Inferior parietal cortex (tissue), 1 donor: ENCODE data around the gene BCAN.
A peak's percentile ranks its signal among the peaks of the same experiment; 100 is the strongest.

ENCODE experiments used
- DNase-seq: peaks from one replicate; pipeline ENCODE4 v3.0.0-alpha.2; 2016; ENCODE audit errors: extremely low spot score

The BCAN gene

GRCh38 chr1:156676820-156677615 lies 35.1 kb downstream of the BCAN start, which contains the start of gene NES:
Gene NES (minus strand): TSS chr1:156677407. CDS start chr1:156677264, 143 bp downstream.
- no peak for DNase-seq

DNA sequence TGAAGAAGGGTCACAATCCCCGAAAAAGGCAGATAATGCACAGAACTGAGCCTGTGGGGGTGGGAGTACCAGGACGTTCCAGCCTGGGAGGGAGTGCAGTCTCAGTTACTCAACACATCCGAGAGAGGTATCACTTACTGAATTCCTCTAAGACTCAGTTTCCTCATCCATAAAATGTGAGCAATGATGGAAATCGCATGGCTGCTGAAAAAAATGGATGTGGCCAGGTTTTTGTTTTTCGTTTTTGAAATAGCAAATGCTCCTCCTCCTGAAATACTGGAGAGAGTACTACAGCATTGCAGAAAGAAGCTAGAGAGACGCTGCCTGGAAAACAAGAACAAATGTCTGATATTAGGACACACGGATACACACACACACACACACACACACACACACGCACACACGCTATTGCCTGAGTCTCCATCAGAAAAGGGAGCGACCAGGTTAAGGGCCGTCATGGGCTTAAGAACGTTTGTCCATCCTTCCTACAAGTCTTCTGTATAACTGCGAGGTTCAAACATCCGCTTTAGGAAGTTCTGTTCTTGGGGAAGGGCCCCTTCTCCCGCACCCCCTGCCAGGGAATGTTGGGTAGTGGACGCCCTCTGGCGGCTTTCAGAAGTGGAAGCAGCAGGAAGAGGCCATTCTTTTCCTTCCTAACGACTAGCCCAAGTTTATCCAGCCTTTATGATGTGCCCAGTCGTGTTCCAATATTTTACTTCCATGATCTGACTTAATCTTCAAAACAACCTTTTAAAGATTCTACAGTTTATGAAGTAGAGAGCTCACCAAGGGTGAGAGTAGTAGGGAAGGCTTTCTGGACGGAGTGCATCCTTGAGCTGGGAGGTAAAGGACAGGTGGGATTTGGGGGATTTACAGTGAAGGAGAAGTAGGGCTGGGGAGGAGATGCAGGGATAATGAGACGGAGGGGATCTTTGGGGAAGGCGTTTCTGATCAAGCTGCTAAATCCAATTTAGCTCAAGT lies 36.0 kb downstream of the BCAN start:
- peak; percentile 87 for DNase-seq

DNA sequence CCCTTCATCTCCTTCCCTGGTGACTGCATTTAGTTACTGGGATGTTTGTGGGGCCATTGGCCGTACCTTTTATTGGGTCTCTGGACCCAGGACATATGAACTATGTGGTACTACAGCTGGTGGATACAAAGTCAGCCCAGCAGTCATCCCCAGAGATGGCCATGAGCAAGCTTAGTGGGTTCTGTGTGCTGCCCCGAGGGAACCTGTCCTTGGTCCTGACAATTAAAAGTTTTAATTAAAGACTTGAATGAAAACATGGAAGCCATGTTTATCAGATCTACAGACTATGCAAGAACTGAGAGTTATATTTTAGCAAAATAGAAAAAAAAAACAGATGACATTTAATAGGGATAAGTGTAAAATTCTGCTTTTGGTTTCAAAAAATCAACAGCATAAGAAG lies 38.1 kb downstream of the BCAN start:
- DNase-seq: no peak

- DNase-seq: no peak
Measured at GRCh38 chr1:156681196-156681960, 39.5 kb downstream of the BCAN start.

- DNase-seq: no peak
Measured at GRCh38 chr1:156682166-156682890, 40.4 kb downstream of the BCAN start.

- no peak for DNase-seq
Measured at GRCh38 chr1:156684227-156684782, 42.4 kb downstream of the BCAN start.

DNA sequence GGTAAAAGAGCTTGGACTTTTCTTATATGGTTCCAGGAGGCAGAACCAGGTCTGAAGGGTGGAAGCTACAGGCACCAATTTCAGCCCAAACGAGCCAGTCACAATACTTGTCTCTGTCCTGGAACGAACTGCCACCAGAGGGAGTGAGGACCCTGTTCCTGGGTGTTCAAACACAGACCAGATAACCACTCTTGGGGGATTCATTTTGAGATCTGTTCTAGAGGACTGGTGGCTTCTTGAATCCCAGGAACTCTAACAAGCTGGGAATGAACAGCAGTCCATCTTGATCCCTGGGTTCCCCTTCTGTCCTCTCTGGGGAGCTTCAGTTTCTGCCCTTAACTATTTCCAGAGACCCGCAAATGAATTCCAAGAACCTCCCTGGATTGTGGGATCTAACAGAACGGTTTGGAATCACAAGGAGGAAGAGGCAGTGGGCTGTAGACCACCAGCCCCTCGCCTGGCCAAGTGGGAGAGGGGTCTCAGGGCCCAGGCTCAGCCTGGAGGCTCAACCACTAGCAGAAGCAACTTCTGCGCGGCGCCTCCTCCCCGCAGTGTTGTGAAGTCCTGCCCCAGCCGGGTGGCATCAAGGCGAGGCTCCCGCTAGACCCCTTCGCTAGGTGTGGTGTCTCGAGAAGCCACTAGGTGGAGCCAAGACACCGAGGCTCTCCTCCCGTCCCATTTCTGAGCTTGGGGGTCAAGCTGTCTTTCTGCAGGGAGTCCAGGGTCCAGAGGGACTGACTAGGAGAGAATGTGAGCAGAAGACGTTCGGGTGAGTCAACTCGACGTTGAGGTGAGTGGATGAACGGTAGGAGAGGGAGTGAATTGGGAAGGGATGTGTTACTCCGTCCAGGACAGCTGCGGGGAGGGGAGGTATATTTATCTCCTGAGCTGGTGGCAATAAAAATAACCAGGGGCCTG lies 47.4 kb downstream of the BCAN start:
- DNase-seq: peak; percentile 86

DNA sequence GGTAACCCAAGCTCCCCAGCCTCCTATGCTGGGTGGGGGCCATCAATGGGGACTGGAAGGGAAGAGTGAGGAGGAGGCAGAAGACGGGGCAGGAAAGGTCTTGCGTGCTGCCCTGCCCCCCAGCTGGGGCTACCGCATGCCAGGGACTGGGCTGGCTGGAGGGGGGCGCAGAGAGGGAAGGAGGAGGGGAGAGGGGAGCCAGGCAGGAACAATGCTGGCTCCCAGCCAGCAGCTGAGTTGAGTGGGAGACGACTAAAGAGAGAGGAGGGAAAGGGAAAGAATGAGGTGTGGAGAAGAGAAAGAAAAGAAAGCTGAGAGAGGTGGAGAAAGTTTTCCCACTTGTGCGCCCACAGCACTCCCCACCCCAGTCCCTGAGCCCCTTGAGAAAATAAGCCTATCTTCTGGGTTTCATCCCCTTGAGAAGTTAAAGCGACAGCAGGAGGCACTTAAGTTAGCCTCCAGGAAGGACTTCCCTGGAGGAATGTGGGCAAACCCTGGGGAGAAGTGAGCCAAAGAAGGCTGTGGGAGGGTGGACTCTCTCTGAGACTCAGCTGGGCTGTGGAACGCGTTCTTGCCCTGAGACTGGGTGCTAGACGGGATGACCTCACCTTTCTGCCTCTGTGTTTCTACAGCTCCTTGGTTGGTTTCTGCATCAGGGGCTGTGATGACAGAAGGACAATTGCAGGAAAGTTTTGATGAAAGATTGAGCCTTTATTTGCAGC lies 48.2 kb downstream of the BCAN start:
- no peak for DNase-seq

DNA sequence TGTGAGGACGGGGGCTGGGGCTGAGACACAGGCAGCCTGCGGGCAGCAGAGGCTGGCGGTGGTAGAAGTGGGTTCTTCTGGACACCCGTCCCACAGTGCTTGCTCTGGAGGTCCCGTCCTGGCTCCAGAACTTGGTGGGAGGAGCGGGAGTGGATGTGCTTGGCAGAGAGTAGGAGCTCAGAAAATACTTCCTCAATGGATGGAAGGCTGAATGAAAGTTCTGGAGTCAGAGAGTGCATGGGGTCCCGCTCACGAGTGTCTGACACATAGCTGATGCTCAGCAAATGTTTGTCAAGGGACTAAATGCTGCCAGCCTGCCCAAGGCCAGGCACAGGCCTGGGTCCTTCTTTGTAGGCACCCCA lies 48.7 kb downstream of the BCAN start:
- no peak for DNase-seq

- no peak for DNase-seq
Measured at GRCh38 chr1:156691191-156691590, 49.3 kb downstream of the BCAN start.

DNA sequence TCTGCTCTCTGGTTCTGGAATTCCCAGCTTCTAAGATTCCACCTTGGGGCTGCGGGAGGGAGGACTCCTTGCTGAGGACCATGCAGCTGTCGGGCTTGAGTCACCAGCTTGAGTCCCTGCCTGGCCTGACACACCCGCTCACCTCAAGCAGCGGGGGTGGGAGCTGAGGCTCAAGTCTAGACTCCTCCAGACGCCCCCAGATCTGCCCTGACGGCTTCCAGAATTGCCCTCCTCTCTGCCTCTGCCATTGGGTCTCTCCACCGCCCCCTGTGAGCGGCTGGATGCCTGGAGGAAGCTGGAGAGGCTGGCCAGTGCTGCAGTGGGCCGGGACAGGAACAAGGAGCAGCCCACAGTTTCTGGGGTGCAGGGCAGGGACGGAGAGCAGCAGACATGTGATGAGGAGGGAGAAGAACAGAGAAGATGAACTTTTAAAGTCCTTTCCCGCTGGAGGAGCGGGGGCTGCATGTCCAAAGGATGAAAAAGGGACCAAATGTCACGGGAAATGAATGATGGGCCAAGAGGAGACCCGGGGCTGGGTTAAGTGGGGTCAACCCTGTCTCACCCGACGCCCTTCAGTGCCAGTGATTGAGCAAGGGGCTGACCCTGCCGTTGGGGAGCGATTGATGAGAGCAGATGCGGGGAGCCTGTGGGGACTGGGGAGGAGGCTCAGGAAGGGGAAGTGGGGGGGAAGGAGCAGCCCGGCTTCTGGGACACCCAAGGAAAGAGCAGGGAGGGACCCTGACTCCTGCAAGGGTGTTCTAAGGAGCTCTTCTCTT lies 49.9 kb downstream of the BCAN start:
- no peak for DNase-seq

- no peak for DNase-seq
Measured at GRCh38 chr1:156692441-156692924, 50.6 kb downstream of the BCAN start.

GRCh38 chr1:156692925-156693847 lies 51.3 kb downstream of the BCAN start:
- no peak for DNase-seq

DNA sequence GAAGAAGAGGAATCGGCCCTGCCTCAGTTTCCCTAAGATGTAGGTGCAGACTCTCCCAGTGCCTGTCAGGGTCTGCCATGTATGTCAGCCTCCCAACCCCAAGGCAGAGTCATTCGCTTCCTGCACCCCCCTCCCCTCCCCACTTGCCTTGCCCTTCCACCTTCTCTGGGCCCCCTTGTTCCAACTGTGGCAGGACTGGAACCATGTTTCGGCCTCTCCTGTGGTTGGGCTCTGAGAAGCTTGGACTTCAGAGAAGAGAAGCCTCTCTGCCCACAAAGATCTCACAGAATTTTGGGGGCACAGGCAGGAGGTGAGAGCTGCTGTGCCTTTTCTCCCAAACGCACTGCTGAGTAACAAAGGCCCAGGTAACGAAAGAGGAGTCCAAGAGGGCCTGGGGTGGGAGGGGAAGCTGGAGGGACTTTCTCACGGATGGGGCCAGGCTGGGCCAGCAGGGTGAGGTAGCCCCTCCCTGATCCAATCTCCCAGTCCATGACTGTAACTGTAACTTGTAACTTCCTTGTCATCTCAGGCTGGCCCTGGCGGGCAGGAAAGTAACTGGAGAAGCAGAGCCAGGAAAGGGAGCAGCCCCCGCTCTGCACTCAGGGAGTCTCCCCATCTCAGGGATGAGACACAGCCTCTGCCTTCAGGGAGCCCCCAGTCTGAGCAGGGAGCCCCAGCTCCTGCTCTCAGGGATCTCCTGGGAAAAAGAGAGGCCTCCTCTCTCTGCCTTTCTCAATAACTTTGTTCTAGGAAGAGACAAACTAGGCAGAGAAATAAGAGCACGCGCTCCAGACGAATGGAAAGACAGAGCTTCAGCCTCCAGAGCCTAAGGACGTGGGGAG lies 52.2 kb downstream of the BCAN start:
- no peak for DNase-seq

GRCh38 chr1:156694690-156694962 lies 52.7 kb downstream of the BCAN start:
- no peak for DNase-seq

GRCh38 chr1:156696755-156697154 lies 54.8 kb downstream of the BCAN start:
- DNase-seq: no peak
